GM18526 (cell line): ENCODE measurements around the gene SLC22A24.

Experiments
- POLR2A ChIP-seq: IDR thresholded peaks from 3 replicates; pipeline ENCODE4 v1.6.1; 2011; ENCODE audit not compliant: insufficient read length; ENCODE audit errors: extremely low read depth

Gene SLC22A24, protein sequence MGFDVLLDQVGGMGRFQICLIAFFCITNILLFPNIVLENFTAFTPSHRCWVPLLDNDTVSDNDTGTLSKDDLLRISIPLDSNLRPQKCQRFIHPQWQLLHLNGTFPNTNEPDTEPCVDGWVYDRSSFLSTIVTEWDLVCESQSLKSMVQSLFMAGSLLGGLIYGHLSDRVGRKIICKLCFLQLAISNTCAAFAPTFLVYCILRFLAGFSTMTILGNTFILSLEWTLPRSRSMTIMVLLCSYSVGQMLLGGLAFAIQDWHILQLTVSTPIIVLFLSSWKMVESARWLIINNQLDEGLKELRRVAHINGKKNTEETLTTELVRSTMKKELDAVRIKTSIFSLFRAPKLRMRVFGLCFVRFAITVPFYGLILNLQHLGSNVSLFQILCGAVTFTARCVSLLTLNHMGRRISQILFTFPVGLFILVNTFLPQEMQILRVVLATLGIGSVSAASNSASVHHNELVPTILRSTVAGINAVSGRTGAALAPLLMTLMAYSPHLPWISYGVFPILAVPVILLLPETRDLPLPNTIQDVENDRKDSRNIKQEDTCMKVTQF

DNA sequence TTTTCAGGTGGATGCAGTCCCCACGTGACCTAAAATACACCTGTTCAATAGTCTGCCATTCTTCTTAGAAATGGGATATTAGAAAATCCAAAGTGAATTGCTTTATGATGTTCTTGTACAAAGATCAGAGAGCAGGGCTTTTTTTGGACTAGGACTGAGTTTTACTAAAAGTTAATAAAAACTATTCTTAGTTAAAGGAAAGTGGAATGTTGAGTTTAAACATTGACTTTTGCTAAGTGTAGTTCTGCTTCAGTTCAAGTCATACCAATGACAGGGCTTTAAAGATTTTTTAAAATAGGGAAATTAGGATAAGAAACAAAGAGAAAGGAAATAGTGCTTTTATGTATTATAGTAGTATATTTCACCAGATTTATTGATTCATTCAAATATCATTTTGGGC lies at the start of gene SLC22A24:
Gene SLC22A24, minus strand, starts transcription at position 101 of the 400 bp plus-strand sequence. CDS start 442 bp downstream, outside the sequence.
- TF ChIP-seq POLR2A, result no peak

- TF ChIP-seq POLR2A, result no peak
Observed at GRCh38 chr11:63180536-63180935, 36.5 kb upstream of the SLC22A24 start.

- TF ChIP-seq POLR2A, result no peak
Observed at GRCh38 chr11:63179432-63180041, 35.5 kb upstream of the SLC22A24 start.

GRCh38 chr11:63177872-63178271 lies 33.9 kb upstream of the SLC22A24 start:
- TF ChIP-seq POLR2A, result no peak

DNA sequence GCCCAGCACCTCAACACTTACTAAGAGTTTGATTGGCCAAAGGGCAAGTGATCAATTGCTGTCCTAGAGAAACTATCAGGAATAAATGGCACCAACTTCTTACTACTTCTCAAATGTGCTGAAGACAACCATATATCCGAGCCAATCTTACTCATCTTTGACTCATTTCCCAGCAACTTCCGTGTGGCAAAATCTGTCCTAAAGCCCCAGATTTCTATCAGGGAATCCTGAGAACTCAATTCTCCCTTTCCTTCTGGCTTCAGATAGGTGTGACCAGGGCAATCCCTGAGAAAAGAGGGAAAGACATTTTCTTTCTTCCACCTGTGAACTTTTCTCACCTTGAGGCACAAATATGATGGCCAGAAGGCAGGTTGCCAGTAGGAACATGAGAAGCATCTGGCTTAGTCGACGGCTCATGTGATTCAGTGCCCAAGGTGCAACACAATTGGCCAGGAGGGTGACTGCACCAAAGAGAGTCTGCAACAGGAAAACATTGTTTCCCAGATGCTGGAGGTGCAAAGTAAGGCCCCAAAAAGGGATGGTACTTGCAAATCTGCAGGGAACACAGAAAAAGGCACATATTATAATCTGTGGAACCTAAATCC lies 21.8 kb upstream of the SLC22A24 start:
- TF ChIP-seq POLR2A, result no peak

DNA sequence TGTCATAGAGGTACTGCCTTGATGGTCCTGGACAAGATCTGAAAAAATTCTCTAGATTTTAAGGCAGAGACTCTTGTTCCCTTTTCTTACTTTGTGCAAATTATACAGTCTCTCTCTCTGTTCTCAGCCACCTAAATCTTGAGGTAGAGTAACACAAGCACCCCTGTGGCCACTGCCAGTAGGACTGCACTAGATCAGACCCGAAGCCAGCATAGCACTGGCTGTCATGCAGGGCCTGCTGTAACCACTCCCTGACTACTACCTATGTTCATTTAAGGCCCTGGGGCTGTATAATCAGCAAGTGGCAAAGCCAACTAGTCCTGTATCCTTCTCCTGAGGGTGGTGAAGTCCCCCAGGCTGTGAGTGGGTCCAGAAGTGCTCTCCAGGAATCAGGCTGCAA lies 11.8 kb upstream of the SLC22A24 start:
- no peak for TF ChIP-seq POLR2A

DNA sequence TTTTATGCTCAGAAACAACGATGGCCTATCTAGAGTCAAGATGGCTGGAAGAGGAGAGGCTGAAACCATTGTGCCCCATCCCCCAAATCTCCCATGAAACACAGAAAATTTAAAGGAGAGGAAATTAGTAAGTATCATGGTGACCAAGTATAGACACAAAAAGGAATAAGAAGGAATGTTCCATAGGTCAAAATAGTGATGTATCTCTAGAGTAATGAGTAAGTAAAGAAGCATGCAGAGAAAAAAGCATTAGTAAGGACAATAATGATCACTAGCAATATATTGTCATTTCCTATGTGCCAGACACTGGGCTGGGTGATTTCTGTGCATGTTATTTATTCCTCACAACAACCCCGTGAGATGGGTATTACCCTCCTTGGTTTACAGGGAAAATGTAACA lies 2.6 kb upstream of the SLC22A24 start:
- no peak for TF ChIP-seq POLR2A

- TF ChIP-seq POLR2A, result no peak
Observed at GRCh38 chr11:63142459-63142858, 1.6 kb downstream of the SLC22A24 start.

DNA sequence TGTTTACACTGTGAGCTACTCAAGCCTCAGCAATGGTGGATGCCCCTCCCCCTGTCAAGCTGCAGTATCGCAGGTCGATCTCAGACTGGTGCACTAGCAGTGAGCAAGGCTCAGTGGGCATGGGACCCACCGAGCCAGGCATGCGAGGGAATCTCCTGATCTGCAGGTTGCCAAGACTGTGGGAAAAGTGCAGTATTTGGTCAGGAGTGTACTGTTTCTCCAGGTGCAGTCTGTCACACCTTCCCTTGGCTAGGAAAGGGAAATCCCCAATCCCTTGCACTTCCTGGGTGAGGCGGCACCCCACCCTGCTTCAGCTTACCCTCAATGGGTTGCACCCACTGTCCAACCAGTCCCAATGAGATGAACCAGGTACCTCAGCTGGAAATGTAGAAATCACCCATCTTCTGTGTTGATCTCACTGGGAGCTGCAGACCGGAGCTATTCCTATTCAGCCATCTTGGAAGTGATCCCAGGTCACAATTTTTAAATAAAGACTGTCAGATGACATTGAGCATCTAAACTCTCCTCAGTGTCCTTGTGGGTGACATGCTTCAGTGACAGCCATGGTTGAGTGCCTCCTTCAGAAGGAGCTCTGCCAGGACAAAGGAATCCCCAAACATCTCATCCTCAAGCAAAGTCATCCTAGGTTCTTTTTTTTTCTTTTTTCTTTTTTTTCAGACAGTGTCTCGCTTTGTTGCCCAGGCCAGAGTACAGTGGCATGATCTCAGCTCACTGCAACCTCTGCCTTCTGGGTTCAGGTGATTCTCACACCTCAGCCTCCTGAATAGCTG lies 10.8 kb downstream of the SLC22A24 start:
- TF ChIP-seq POLR2A, result no peak

DNA sequence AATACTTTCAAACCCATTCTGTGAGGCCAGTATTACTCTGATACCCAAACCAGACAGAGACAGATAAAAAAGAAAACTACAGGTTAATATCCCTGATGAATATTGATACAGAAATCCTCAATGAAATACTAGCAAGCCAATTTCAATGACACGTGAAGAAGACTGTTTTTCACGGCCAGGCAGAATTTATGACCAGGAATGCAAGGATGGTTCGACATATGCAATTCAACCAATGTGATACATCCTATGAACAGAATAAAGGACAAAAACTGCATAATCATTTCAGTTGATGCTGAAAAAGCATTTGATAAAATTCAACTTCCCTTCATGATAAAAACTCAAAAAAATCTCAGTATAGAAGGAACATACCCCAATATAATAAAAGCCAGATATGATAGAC lies 44.5 kb downstream of the SLC22A24 start:
- TF ChIP-seq POLR2A, result no peak

DNA sequence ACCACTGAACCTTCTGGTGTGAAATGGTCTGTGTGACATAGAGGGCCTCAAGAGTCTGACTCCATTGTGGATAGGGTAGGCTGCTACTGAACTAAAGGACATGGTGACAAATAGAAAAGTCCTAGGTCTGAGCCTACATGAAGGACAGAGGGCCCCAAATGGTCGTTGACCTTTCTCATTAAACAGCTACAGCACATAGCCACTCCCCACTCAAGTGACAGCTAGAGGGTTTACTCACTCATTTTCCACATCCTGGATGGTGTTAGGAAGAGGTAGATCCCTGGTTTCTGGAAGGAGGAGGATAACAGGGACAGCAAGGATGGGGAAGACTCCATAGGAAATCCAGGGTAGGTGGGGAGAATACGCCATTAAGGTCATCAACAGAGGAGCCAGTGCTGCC lies 63.3 kb downstream of the SLC22A24 start:
- no peak for TF ChIP-seq POLR2A

GRCh38 chr11:63042596-63042995 lies 101.4 kb downstream of the SLC22A24 start:
- TF ChIP-seq POLR2A, result no peak

- TF ChIP-seq POLR2A, result no peak
Observed at GRCh38 chr11:63032457-63032856, 111.6 kb downstream of the SLC22A24 start.
